SK-N-MC (cell line): Measurements from ENCODE around the gene MTHFSD.

ENCODE experiments used
- DNase-seq: peaks from one replicate; pipeline ENCODE4 v3.0.0-alpha.2; 2011; ENCODE audit warnings: low read depth, low spot score
- H3K27ac ChIP-seq: fragments of 200-600 bp; sonication (generic); 2 replicates; pipeline ENCODE4 v1.5.1; 2016; ENCODE audit warnings: mixed run types
- H3K36me3 ChIP-seq: fragments of 200-600 bp; sonication (generic); 2 replicates; pipeline ENCODE4 v1.6.1; 2017; ENCODE audit warnings: antibody characterized with exemption, low read length, mixed read lengths; ENCODE audit not compliant: insufficient read depth
- H3K4me3 ChIP-seq: fragments of 200-600 bp; sonication (generic); 2 replicates; pipeline ENCODE4 v1.5.1; 2016
- H3K9ac ChIP-seq: fragments of 200-600 bp; sonication (generic); 2 replicates; pipeline ENCODE4 v1.8.0; 2017; ENCODE audit warnings: mixed run types, mixed read lengths; ENCODE audit not compliant: insufficient read length
- H3K9me3 ChIP-seq: fragments of 200-600 bp; sonication (generic); 2 replicates; pipeline ENCODE4 v1.6.1; 2017; ENCODE audit warnings: low read depth, mild to moderate bottlenecking, antibody characterized with exemption, low read length, moderate library complexity, mixed read lengths
- EZH2 ChIP-seq: fragments of 200-600 bp; sonication (generic); IDR thresholded peaks from one replicate; pipeline ENCODE4 v1.6.1; 2017; ENCODE audit warnings: antibody characterized with exemption
- FOXP2 ChIP-seq: optimal IDR thresholded peaks from 2 replicates; pipeline ENCODE3; 2011; ENCODE audit warnings: mild to moderate bottlenecking, moderate library complexity; ENCODE audit not compliant: insufficient read depth; ENCODE audit errors: extremely low read length, control extremely low read depth
- POLR2AphosphoS5 ChIP-seq: IDR thresholded peaks from 2 replicates; pipeline ENCODE4 v1.6.1; 2012; ENCODE audit warnings: mild to moderate bottlenecking, low read depth, low read length, borderline replicate concordance

MTHFSD gene

DNA sequence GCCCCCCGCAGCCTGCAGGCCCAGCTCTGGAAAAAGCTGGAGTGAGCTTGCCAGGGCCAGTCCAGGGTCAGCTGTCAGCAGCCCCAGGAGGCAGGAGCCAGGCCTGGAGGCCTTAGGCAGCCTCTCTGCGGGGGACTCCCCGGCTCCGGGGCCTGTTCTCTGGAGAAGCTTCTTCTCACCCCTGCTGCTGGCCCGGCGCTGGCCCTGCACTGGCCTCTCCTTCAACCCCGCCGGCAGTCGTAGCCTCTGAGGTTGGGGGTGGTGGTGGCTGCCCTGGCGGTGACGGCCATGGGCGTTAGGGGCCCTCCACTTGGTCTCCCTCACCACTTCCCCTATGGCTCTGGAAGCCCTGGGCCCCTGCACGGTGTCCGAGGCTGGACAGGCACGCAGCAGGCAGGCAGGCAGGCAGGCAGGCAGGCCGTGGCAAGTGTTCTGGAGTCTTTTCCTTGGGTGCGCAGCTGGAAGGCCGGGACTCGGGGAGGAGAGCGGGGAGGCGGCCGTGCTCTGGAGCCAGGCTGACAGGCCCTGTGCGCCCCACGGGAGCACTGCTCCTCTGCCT, 42.7 kb downstream of the MTHFSD start:
- DNase-seq: no peak
- Histone ChIP-seq H3K27ac (no peak overlapping the region), H3K9ac (no peak overlapping the region), H3K9me3 (no peaks in the 10 kb centered on the region), H3K4me3 (no peak overlapping the region), H3K36me3 (no peaks in the 10 kb centered on the region)
- no peak for TF ChIP-seq POLR2AphosphoS5
- no peak for TF ChIP-seq FOXP2
- TF ChIP-seq EZH2: no peak

GRCh38 chr16:86511317-86512161, 43.5 kb downstream of the MTHFSD start:
- Histone ChIP-seq H3K9ac (no peak overlapping the region), H3K27ac (no peak overlapping the region), H3K9me3 (no peaks in the 10 kb centered on the region), H3K36me3 (no peaks in the 10 kb centered on the region), H3K4me3 (no peak overlapping the region)
- DNase-seq: no peak
- no peak for TF ChIP-seq EZH2
- no peak for TF ChIP-seq POLR2AphosphoS5
- TF ChIP-seq FOXP2: no peak

GRCh38 chr16:86510465-86511261, 44.4 kb downstream of the MTHFSD start, which contains the start of gene FOXF1:
TSS of gene FOXF1 (plus strand) at chr16:86510527. CDS start at chr16:86510570, 43 bp downstream.
- no peak within 1 kb of the TSS for H3K27ac ChIP-seq
- no peak within 1 kb of the TSS for H3K9ac ChIP-seq
- H3K36me3 ChIP-seq: no peaks in the 10 kb centered on the region
- H3K9me3 ChIP-seq: no peaks in the 10 kb centered on the region
- no peak for TF ChIP-seq EZH2
- no peak for TF ChIP-seq POLR2AphosphoS5
- TF ChIP-seq FOXP2: no peak
- no peak within 1 kb of the TSS for H3K4me3 ChIP-seq
- no peak for DNase-seq

GRCh38 chr16:86509759-86510464, 45.1 kb downstream of the MTHFSD start:
- no peak for DNase-seq
- H3K36me3 ChIP-seq: no peaks in the 10 kb centered on the region
- TF ChIP-seq FOXP2 (no peak), POLR2AphosphoS5 (no peak), EZH2 (no peak)
- no peaks in the 10 kb centered on the region for H3K9me3 ChIP-seq
- no peak overlapping the region for H3K27ac ChIP-seq
- no peak overlapping the region for H3K4me3 ChIP-seq
- no peak overlapping the region for H3K9ac ChIP-seq

DNA sequence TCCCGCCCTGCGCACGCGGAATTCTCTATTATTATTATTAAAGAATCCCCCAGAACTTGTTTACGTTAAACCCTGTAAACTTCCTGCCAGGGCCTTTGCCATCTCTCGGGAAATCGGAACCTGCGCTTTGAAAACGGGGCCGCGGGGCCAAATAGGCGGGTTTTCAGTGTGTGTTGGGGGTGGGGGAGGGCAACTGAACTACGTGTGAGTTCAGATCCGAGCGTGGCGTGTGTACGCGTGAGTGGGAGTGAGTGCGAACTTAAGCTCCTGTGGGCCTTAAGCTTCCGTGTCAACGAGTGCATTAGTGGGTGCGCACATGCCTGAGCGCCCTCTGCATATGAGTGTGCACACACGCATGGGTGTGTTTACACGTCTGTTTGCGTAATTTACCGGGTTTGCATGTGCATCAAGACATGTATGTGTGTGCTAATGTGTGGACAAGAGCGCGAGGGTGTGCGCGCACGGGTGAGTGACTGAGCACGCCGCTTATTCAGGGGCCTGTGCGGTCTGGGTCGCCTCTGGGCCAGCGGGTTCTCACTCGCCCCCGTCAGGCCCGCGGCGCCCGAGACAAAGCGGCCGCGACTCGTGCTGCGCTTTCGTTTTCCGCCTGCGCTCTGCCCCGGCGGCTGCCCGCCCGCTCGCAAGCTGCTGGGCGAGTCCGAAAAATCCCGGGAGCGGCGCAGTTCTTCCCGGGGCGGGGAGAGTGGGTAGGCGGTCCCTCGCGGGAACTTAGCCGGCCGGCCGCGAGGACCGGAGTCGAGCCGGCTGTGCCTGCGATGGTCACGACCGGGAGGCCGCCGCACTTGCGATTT, 45.9 kb downstream of the MTHFSD start:
- H3K27ac ChIP-seq: no peak overlapping the region
- no peaks in the 10 kb centered on the region for H3K36me3 ChIP-seq
- H3K9ac ChIP-seq: no peak overlapping the region
- no peaks in the 10 kb centered on the region for H3K9me3 ChIP-seq
- no peak overlapping the region for H3K4me3 ChIP-seq
- no peak for DNase-seq
- no peak for TF ChIP-seq FOXP2
- TF ChIP-seq POLR2AphosphoS5: no peak
- no peak for TF ChIP-seq EZH2

GRCh38 chr16:86508028-86508946, 46.7 kb downstream of the MTHFSD start:
- H3K27ac ChIP-seq: no peak overlapping the region
- no peak for DNase-seq

More at GRCh38 chr16:86508028-86508946, 46.7 kb downstream of the MTHFSD start:
- Histone ChIP-seq H3K4me3 (no peak overlapping the region), H3K9me3 (no peaks in the 10 kb centered on the region), H3K9ac (no peak overlapping the region), H3K36me3 (no peaks in the 10 kb centered on the region)
- no peak for TF ChIP-seq FOXP2
- no peak for TF ChIP-seq EZH2
- no peak for TF ChIP-seq POLR2AphosphoS5
